WERI-Rb-1 (cell line): Measurements from ENCODE around the gene TMCC2.
A peak's percentile ranks its signal among the peaks of the same experiment; 100 is the strongest.

Experiments used
- DNase-seq: peaks from one replicate; pipeline ENCODE4 v3.0.0-alpha.2; 2020
- H3K27ac ChIP-seq: fragments of 250-450 bp; sonication (Bioruptor Pico); 2 replicates; pipeline ENCODE4 v1.5.1; 2020; ENCODE audit warnings: mild to moderate bottlenecking, moderate library complexity
- H3K27me3 ChIP-seq: fragments of 250-450 bp; sonication (Bioruptor Pico); 2 replicates; pipeline ENCODE4 v1.5.1; 2021; ENCODE audit warnings: mild to moderate bottlenecking, low read depth, moderate library complexity; ENCODE audit not compliant: insufficient read depth, severe bottlenecking
- H3K36me3 ChIP-seq: fragments of 250-450 bp; sonication (Bioruptor Pico); 2 replicates; pipeline ENCODE4 v1.5.1; 2020; ENCODE audit warnings: mild to moderate bottlenecking, moderate library complexity
- H3K4me3 ChIP-seq: 2 replicates; pipeline ENCODE4 v1.5.1; 2011; ENCODE audit warnings: low read depth, mild to moderate bottlenecking, control low read depth, low read length
- H3K9me3 ChIP-seq: fragments of 250-450 bp; sonication (Bioruptor Pico); 2 replicates; pipeline ENCODE4 v1.5.1; 2021; ENCODE audit warnings: mild to moderate bottlenecking, moderate library complexity; ENCODE audit not compliant: severe bottlenecking
- TF ChIP-seq, protein P1 (sequence below): IDR thresholded peaks from 2 replicates; pipeline ENCODE4 v1.5.1; 2011; ENCODE audit warnings: low read depth, mild to moderate bottlenecking, control low read depth, inconsistent platforms, low read length

Gene TMCC2

DNA sequence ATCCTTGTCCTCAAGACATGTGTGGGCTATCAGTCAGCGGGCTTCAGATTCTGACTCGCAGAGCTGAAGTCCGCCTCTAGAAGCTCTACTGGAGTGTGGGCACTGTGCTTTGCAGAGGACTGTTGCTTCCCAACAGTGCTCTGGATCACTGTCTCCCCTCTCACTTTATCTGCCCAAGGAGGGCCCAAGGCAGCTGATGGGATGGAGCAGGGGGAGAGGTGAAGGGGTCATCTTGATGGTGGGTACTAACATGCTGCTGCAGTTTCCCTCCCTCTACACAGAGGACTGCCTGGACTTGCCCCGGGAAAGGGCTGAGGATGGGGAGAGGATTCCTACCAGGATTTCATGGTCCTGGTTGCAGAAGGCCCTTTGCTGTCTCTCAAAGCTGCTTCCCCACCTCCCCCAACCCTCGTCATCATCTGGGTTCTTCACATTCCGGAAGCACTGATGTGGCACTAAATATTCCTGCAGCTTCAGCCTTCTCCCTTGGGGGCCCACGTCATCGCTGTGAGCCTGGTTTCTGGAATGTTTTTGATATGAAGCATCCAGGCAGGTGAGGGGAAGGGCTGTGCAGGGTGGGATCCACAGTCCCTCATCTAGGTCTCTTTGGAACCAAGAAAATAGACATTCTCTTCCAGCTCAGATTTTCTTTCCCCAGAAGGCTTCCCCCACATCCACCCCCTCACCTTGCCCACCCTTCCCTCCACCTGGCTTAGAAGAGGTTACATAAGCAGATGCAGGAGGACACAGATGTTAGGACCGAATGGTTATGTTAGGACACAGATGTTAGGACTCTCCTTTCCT is 70.6 kb downstream of the TMCC2 start:
- TF ChIP-seq, protein P1, sequence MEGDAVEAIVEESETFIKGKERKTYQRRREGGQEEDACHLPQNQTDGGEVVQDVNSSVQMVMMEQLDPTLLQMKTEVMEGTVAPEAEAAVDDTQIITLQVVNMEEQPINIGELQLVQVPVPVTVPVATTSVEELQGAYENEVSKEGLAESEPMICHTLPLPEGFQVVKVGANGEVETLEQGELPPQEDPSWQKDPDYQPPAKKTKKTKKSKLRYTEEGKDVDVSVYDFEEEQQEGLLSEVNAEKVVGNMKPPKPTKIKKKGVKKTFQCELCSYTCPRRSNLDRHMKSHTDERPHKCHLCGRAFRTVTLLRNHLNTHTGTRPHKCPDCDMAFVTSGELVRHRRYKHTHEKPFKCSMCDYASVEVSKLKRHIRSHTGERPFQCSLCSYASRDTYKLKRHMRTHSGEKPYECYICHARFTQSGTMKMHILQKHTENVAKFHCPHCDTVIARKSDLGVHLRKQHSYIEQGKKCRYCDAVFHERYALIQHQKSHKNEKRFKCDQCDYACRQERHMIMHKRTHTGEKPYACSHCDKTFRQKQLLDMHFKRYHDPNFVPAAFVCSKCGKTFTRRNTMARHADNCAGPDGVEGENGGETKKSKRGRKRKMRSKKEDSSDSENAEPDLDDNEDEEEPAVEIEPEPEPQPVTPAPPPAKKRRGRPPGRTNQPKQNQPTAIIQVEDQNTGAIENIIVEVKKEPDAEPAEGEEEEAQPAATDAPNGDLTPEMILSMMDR = no peak
- no peaks in the 10 kb centered on the region for H3K27me3 ChIP-seq
- H3K36me3 ChIP-seq = peaks cover 16% of the 10 kb centered on the region
- H3K9me3 ChIP-seq = no peaks in the 10 kb centered on the region
- no peak overlapping the region for H3K4me3 ChIP-seq
- H3K27ac ChIP-seq = no peak overlapping the region
- DNase-seq = no peak

DNA sequence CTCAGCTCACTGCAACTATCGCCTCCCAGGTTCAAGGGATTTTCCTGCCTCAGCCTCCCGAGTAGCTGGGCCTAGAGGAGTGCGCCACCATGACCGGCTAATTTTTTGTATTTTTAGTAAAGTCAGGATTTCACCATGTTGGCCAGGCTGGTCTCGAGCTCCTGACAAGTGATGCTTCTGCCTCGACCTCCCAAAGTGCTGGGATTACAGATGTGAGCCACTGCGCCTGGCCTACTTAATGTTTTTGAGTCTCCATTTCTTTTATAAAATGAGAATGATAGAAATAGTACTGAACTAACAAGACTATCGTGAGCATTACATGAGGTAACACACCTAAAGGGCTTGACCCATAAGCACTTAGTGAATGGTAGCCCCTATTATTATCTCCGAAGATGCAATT is 72.4 kb downstream of the TMCC2 start:
- H3K27me3 ChIP-seq = no peaks in the 10 kb centered on the region
- no peaks in the 10 kb centered on the region for H3K9me3 ChIP-seq
- H3K4me3 ChIP-seq = no peak overlapping the region
- DNase-seq = no peak
- H3K27ac ChIP-seq = peak overlapping the region; percentile 93
- TF ChIP-seq, protein P1 = no peak
- peaks cover 34% of the 10 kb centered on the region for H3K36me3 ChIP-seq

DNA sequence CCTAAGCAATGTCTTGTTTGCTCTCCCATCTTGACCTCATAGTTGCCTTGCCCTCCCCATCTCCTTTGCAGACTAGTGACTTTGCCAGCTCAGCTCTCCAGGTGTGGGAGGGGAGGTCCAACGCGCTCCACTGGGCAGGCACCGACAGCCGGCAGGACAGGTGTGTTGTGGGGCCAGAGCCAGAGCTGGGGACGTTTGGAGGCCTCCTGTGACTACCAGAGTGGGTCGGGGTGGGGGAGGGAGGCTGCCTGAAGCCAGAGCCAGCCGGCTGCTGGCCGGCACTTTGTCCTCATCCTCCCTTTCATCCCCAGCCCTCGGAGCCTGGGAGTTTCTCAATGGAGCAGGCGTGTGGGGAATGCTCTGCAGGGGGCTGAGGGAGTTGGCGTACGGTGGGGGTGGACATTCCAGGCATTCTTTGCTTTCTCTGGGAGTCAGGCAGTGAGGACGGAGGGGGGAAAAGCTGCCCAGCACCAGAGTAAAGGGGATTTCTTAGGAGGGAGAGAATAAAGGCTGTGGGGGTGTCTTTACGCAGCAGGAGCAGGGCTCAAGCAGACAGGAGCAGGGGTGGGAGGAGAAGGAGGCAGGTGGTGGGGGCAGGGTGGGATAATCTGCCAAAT is 73.6 kb downstream of the TMCC2 start:
- peak; percentile 98 for DNase-seq
- Histone ChIP-seq H3K27ac (peak overlapping the region; percentile 93), H3K9me3 (no peaks in the 10 kb centered on the region), H3K36me3 (peaks cover 45% of the 10 kb centered on the region), H3K27me3 (no peaks in the 10 kb centered on the region), H3K4me3 (peak overlapping the region; percentile 33)
- TF ChIP-seq, protein P1 = no peak

DNA sequence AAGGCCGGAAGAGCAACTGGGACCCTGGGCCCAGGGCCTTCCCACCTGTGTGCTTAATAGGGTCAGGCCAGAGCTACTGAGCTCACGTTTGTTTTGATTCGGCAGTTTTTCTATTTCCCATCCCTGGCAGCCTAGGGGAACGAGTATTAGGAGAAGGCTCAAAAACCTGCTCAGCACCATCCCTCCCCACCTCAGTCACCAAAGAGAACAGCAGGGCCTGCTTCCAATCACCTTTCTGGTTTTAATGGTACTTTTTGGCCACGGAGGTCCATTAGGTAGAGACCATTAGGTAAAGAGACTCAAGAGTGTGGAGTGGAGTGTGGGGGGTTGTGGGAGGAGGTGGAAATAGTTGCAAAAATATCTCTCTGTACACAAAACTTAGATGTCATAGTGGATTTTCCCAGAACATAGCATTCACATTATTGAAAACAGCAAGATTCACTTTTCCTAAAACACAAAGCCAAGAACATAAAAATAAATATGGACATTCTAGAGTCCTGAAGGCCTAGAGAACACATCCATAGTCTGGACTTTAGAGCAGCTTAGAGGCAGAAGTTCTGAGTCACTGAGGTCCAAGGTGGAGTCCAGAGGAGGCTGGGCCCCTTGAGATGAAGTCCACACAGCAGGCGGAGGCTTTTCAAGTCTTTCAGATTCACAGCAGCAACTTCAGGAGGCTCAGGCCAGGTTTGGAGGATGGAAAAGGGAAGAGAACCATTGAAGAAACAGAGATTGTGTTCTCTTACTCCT is 74.3 kb downstream of the TMCC2 start:
- Histone ChIP-seq H3K9me3 (no peaks in the 10 kb centered on the region), H3K4me3 (peak overlapping the region; percentile 33), H3K27ac (peak overlapping the region; percentile 93), H3K27me3 (no peaks in the 10 kb centered on the region), H3K36me3 (peaks cover 52% of the 10 kb centered on the region)
- TF ChIP-seq, protein P1 = no peak
- DNase-seq = no peak

DNA sequence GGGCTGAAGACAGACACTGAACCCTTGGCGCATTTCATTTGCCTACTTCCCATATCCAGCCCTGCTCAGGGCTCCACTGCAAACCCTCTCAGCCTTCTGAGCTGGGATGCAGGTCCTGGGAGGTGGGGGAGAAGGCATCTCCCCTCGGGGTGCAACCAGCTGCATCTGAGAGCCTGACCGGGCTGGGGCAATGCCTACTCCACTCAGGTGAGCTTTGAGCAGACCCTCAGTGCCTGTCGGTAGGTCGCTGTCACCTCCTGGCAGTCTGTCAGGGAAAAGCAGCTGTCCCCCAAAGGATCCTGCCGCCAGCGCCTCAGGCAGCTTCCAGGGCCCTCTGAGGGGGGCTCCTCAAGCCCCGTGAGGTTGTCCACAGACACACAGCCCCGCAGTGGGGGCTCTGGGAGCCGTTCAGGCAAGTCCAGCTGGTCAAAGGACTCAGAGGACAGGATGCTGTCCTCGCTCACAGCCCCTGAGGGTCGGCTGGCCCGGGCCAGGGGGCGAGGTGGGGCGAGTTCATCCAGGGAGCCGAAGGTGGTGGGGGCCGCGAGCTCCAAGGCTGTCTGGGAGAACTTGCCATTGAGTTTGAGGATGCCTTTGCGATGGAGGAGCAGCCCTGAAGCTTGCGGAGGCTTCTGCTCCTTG is 75.6 kb downstream of the TMCC2 start:
- no peaks in the 10 kb centered on the region for H3K27me3 ChIP-seq
- no peak overlapping the region for H3K4me3 ChIP-seq
- H3K9me3 ChIP-seq = no peaks in the 10 kb centered on the region
- H3K27ac ChIP-seq = no peak overlapping the region
- H3K36me3 ChIP-seq = peaks cover 66% of the 10 kb centered on the region
- TF ChIP-seq, protein P1 = no peak
- no peak for DNase-seq
